Colonic mucosa (tissue), 4 donors: ENCODE data around the gene TLE4. TPM values are rescaled to one million over a fixed set of nuclear protein-coding genes. Genes with fewer than 3 reads are reported as not detected.

Experiments used
- DNase-seq: peaks from one replicate; pipeline ENCODE4 v3.0.0-alpha.2; 2020
- H3K27ac ChIP-seq: fragments of 200-600 bp; one replicate; pipeline ENCODE4 v1.8.0; 2021
- H3K27me3 ChIP-seq: fragments of 200-600 bp; one replicate; pipeline ENCODE4 v1.8.0; 2021
- H3K36me3 ChIP-seq: fragments of 200-600 bp; one replicate; pipeline ENCODE4 v1.8.0; 2021
- H3K4me1 ChIP-seq: fragments of 200-600 bp; one replicate; pipeline ENCODE4 v1.8.0; 2021; ENCODE audit warnings: mild to moderate bottlenecking
- H3K4me3 ChIP-seq: fragments of 200-600 bp; one replicate; pipeline ENCODE4 v1.8.0; 2021
- H3K9ac ChIP-seq, 2 donors: one replicate each; pipeline ENCODE4 v1.7.0; 2013; ENCODE audit warnings: control low read depth in 2 of 2, low read depth in 2 of 2, low read length in 2 of 2
- H3K9me3 ChIP-seq: fragments of 200-600 bp; one replicate; pipeline ENCODE4 v1.8.0; 2021
- CTCF ChIP-seq: fragments of 200-600 bp; IDR thresholded peaks from one replicate; pipeline ENCODE4 v1.8.0; 2022; ENCODE audit warnings: antibody characterized with exemption, mild to moderate bottlenecking
- intact Hi-C: fragments of 100-400 bp; cut with DNase I; formaldehyde crosslinking; loops from one replicate; pipeline ENCODE4 v1.14.1; 2022
- total RNA-seq, 2 donors: library from RNA; stranded (reverse); fragmentation: NEBNext Ultra II Directional in 1 of 2; extraction: Animal tissue kit (Norgen Biotek cat#: 25700) in 1 of 2; gene quantifications; one replicate each; pipeline ENCODE4 v1.2.1, GENCODE V29; 2021
- donor health status: healthy.
- donor health status: DM: no; HTN: no; CAD: no.
- donor health status: DM: no; HTN: no; CAD: no.

The TLE4 gene
- total RNA-seq, 2 donors from 2014 or later = 8.0 to 17.6 TPM

- DNase-seq = no peak
- H3K4me3 ChIP-seq = no peak overlapping the region
- H3K27me3 ChIP-seq = no peaks in the 10 kb centered on the region
- no peaks in the 10 kb centered on the region for H3K4me1 ChIP-seq
- no peaks in the 10 kb centered on the region for H3K36me3 ChIP-seq
- TF ChIP-seq CTCF = no peak
- no peak overlapping the region for H3K9ac ChIP-seq
- H3K27ac ChIP-seq = peak overlapping the region; percentile 11
- intact Hi-C loops = loop anchor here (10.0 kb wide), 2 partner anchors 75 to 425 kb away; no protein-coding TSS in a partner anchor
- no peaks in the 10 kb centered on the region for H3K9me3 ChIP-seq
Observed at GRCh38 chr9:79559495-79560181, 12.1 kb upstream of the TLE4 start.

- Histone ChIP-seq H3K27me3 (no peaks in the 10 kb centered on the region), H3K9me3 (no peaks in the 10 kb centered on the region), H3K9ac (no peak overlapping the region), H3K4me3 (no peak overlapping the region), H3K27ac (no peak overlapping the region), H3K4me1 (no peaks in the 10 kb centered on the region), H3K36me3 (no peaks in the 10 kb centered on the region)
- no peak for TF ChIP-seq CTCF
- intact Hi-C loops = loop anchor here (10.0 kb wide), 2 partner anchors 78 to 428 kb away; no protein-coding TSS in a partner anchor
- no peak for DNase-seq
Observed at GRCh38 chr9:79562749-79563386, 8.9 kb upstream of the TLE4 start.

DNA sequence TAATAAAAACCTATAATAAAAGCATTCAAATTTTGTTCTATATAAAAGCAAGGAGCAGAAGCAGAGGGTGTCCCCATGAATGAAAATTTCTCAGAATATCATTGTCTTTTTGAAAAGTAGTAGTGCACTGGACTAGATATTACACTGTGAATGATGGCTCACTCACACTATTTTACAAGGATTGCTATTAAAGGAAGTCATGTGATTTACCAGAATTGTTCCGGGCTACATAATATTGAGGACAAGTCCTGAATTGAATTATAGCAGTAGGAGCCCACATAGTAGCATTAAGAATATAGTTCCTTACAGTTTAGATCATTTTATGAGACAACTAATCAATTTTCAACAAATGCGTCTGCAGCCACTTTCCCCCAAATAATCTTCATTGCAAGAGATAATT is 7.7 kb upstream of the TLE4 start:
- Histone ChIP-seq H3K4me3 (no peak overlapping the region), H3K36me3 (no peaks in the 10 kb centered on the region), H3K27ac (no peak overlapping the region), H3K9ac (no peak overlapping the region), H3K27me3 (no peaks in the 10 kb centered on the region), H3K4me1 (no peaks in the 10 kb centered on the region), H3K9me3 (no peaks in the 10 kb centered on the region)
- no peak for TF ChIP-seq CTCF
- intact Hi-C loops = loop anchor here (10.0 kb wide), 2 partner anchors 79 to 429 kb away; no protein-coding TSS in a partner anchor
- no peak for DNase-seq

GRCh38 chr9:79565245-79565644 is 6.5 kb upstream of the TLE4 start:
- no peak for TF ChIP-seq CTCF
- DNase-seq = no peak
- H3K4me1 ChIP-seq = no peaks in the 10 kb centered on the region
- intact Hi-C loops = loop anchor here (10.0 kb wide), 2 partner anchors 80 to 430 kb away; no protein-coding TSS in a partner anchor
- peaks cover 3% of the 10 kb centered on the region for H3K27me3 ChIP-seq
- H3K4me3 ChIP-seq = no peak overlapping the region
- no peak overlapping the region for H3K27ac ChIP-seq
- no peak overlapping the region for H3K9ac ChIP-seq
- no peaks in the 10 kb centered on the region for H3K36me3 ChIP-seq
- H3K9me3 ChIP-seq = no peaks in the 10 kb centered on the region

DNA sequence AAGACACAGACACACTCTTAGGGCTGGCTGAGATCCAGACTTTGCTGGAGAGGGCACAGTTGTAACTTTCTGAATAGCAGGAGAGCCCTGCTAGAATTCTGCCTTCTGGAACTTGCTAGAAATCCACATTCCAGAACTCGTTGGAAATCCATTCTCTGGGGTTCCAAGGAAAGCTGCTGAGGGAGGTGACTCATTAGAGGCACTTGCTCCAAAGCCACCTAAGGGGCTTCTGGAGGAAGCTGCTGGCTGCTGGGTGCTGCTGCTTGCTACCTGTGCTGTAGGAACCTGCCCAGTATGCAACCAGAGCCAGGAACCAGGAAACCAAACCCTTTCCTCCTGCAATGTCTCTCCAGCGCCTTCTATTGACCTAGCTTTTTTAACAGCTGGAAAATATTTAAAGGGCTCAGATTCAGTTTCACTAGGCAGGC is 4.1 kb upstream of the TLE4 start:
- DNase-seq = no peak
- no peak overlapping the region for H3K27ac ChIP-seq
- intact Hi-C loops = loop anchor here (10.0 kb wide), 2 partner anchors 83 to 433 kb away; no protein-coding TSS in a partner anchor

More for the DNA sequence above, 4.1 kb upstream of the TLE4 start:
- H3K27me3 ChIP-seq = peaks cover 9% of the 10 kb centered on the region
- no peak overlapping the region for H3K9ac ChIP-seq
- no peaks in the 10 kb centered on the region for H3K36me3 ChIP-seq
- no peaks in the 10 kb centered on the region for H3K9me3 ChIP-seq
- H3K4me3 ChIP-seq = no peak overlapping the region
- no peaks in the 10 kb centered on the region for H3K4me1 ChIP-seq
- TF ChIP-seq CTCF = peak; percentile 19
